Neural crest cell (in vitro differentiated cells): Measurements from ENCODE around the gene PLA2G4C. TPM values are rescaled to one million over a fixed set of nuclear protein-coding genes. Genes with fewer than 3 reads are reported as not detected.

Experiments used
- DNase-seq: peaks from one replicate; pipeline ENCODE4 v3.0.0; 2021; ENCODE audit warnings: low read depth, mixed read lengths, low spot score
- H3K27ac Mint-ChIP-seq: one replicate; pipeline ENCODE4 v1.8.0; 2021; ENCODE audit warnings: mild to moderate bottlenecking, mixed read lengths; ENCODE audit not compliant: unreplicated experiment
- H3K27me3 Mint-ChIP-seq: 2 replicates; pipeline ENCODE4 v1.8.0; 2021; ENCODE audit warnings: low read depth, mild to moderate bottlenecking, mixed read lengths
- H3K36me3 Mint-ChIP-seq: 2 replicates; pipeline ENCODE4 v1.8.0; 2021; ENCODE audit warnings: low read depth, mild to moderate bottlenecking, mixed read lengths
- H3K4me1 Mint-ChIP-seq: 2 replicates; pipeline ENCODE4 v1.8.0; 2021; ENCODE audit warnings: mixed read lengths
- H3K4me3 Mint-ChIP-seq: one replicate; pipeline ENCODE4 v1.8.0; 2021; ENCODE audit warnings: mild to moderate bottlenecking, mixed read lengths
- H3K9me3 Mint-ChIP-seq: 2 replicates; pipeline ENCODE4 v1.8.0; 2021; ENCODE audit warnings: mixed read lengths
- long read RNA-seq: library from polyadenylated mRNA; unstranded; transcript quantifications from one replicate; pipeline ENCODE4 v2.0.0, GENCODE V29; 2020
- total RNA-seq: library from RNA; stranded (reverse); gene quantifications from 2 replicates; pipeline ENCODE4 v1.2.1, GENCODE V29; 2021
- TF ChIP-seq, protein P1 (sequence below): fragments of 200-600 bp; sonication (generic); conservative IDR thresholded peaks from 2 replicates; pipeline ENCODE4 v1.5.0; 2021; ENCODE audit warnings: antibody characterized with exemption, mild to moderate bottlenecking

PLA2G4C gene
- total RNA-seq, result 1.1 and 2.0 TPM in 2 replicates
- long read RNA-seq, partial matches to known transcripts, result 0 of 1 reads
- long read RNA-seq, other reads (novel, unspliced or antisense), result 1 of 1 reads

- H3K4me1 Mint-ChIP-seq, result peaks cover 15% of the 10 kb centered on the region
- no peaks in the 10 kb centered on the region for H3K27me3 Mint-ChIP-seq
- no peak within 1 kb of the TSS for H3K27ac Mint-ChIP-seq
- peak; percentile 67 for DNase-seq
- no peaks in the 10 kb centered on the region for H3K36me3 Mint-ChIP-seq
- H3K9me3 Mint-ChIP-seq, result no peaks in the 10 kb centered on the region
- peak within 1 kb of the TSS; percentile 80 for H3K4me3 Mint-ChIP-seq
- TF ChIP-seq, protein P1, sequence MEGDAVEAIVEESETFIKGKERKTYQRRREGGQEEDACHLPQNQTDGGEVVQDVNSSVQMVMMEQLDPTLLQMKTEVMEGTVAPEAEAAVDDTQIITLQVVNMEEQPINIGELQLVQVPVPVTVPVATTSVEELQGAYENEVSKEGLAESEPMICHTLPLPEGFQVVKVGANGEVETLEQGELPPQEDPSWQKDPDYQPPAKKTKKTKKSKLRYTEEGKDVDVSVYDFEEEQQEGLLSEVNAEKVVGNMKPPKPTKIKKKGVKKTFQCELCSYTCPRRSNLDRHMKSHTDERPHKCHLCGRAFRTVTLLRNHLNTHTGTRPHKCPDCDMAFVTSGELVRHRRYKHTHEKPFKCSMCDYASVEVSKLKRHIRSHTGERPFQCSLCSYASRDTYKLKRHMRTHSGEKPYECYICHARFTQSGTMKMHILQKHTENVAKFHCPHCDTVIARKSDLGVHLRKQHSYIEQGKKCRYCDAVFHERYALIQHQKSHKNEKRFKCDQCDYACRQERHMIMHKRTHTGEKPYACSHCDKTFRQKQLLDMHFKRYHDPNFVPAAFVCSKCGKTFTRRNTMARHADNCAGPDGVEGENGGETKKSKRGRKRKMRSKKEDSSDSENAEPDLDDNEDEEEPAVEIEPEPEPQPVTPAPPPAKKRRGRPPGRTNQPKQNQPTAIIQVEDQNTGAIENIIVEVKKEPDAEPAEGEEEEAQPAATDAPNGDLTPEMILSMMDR, result no peak
These were observed at the start of gene PLA2G4C for GRCh38 chr19:48110350-48110966. TSS of gene PLA2G4C (minus strand) at chr19:48110817. CDS start at chr19:48106529, 4,288 bp downstream.

GRCh38 chr19:48158210-48158790 lies 47.7 kb upstream of the PLA2G4C start:
- no peak overlapping the region for H3K27ac Mint-ChIP-seq
- no peaks in the 10 kb centered on the region for H3K4me1 Mint-ChIP-seq
- H3K9me3 Mint-ChIP-seq, result no peaks in the 10 kb centered on the region
- DNase-seq, result no peak
- peaks cover 21% of the 10 kb centered on the region for H3K36me3 Mint-ChIP-seq
- H3K27me3 Mint-ChIP-seq, result no peaks in the 10 kb centered on the region
- TF ChIP-seq, protein P1, result no peak
- H3K4me3 Mint-ChIP-seq, result no peak overlapping the region

- Mint-ChIP-seq H3K27ac (peak overlapping the region; percentile 16), H3K4me3 (no peak overlapping the region), H3K4me1 (no peaks in the 10 kb centered on the region), H3K27me3 (no peaks in the 10 kb centered on the region), H3K9me3 (no peaks in the 10 kb centered on the region), H3K36me3 (peaks cover 6% of the 10 kb centered on the region)
- DNase-seq, result no peak
- TF ChIP-seq, protein P1, result no peak
These were observed 43.4 kb upstream of the PLA2G4C start for GRCh38 chr19:48154003-48154402.

DNA sequence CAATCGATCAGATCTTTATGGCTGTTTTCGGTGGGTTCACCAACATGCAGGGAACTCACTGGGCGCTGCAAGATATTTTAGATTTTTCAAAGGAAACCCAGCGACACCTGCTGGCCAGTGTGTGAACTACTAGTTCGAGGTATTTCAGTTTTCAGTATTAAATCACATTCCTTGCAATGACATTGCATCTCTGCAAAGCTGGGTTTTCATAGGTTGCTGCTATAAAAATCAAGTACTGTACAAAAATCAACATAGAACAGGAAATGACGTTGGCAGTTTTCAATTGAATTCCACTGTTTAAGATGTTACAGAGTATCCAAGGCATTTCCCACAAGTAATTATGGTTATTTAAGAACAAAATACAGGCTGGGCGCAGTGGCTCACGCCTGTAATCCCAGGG lies 41.9 kb upstream of the PLA2G4C start:
- DNase-seq, result peak; percentile 75
- TF ChIP-seq, protein P1, result peak; percentile 91
- H3K27ac Mint-ChIP-seq, result no peak overlapping the region

GRCh38 chr19:48149430-48149829 lies 38.8 kb upstream of the PLA2G4C start:
- DNase-seq, result no peak
- no peaks in the 10 kb centered on the region for H3K27me3 Mint-ChIP-seq
- no peaks in the 10 kb centered on the region for H3K36me3 Mint-ChIP-seq
- no peak overlapping the region for H3K4me3 Mint-ChIP-seq
- H3K4me1 Mint-ChIP-seq, result no peaks in the 10 kb centered on the region
- H3K9me3 Mint-ChIP-seq, result no peaks in the 10 kb centered on the region
- TF ChIP-seq, protein P1, result no peak
- no peak overlapping the region for H3K27ac Mint-ChIP-seq

More for the DNA sequence above, 41.9 kb upstream of the PLA2G4C start:
- Mint-ChIP-seq H3K27me3 (no peaks in the 10 kb centered on the region), H3K4me1 (no peaks in the 10 kb centered on the region), H3K9me3 (no peaks in the 10 kb centered on the region), H3K36me3 (no peaks in the 10 kb centered on the region), H3K4me3 (no peak overlapping the region)
